ENCODE data around the gene ENTPD5. TPM values are rescaled to one million over a fixed set of nuclear protein-coding genes. Genes with fewer than 3 reads are reported as not detected.

ENTPD5 gene
- total RNA-seq (2022; extraction: Qiagen RNA extraction; ENCODE audit: low read depth) = 4.7 to 7.0 TPM (median 6.3 TPM) in 5 replicates

GRCh38 chr14:74018586-74019407 lies at the start of gene ENTPD5, which contains the start of gene BBOF1:
Gene ENTPD5, minus strand, starts transcription at chr14:74019288. Its CDS starts 31,186 bp downstream, at chr14:73988102.
Gene BBOF1, plus strand, starts transcription at chr14:74019349. Its CDS starts 130 bp downstream, at chr14:74019479.

GRCh38 chr14:73949752-73950734 lies 69.0 kb downstream of the ENTPD5 start, which contains the start of the genes COQ6 and FAM161B:
Gene COQ6, plus strand, starts transcription at chr14:73950302. Its CDS starts 31 bp downstream, at chr14:73950333.
Gene FAM161B, minus strand, starts transcription at chr14:73950094. Its CDS starts 68 bp downstream, at chr14:73950026.

Other genes starting within 250 kb of the ENTPD5 start
- gene PTGR2, start 167.5 kb downstream of the ENTPD5 start, total RNA-seq (2022; extraction: Qiagen RNA extraction; ENCODE audit: low read depth) = 7.1 to 10.3 TPM (median 9.7 TPM) in 5 replicates
- 44.6 to 55.1 TPM (median 45.8 TPM) in 5 replicates for gene ZNF410, start 132.4 kb downstream of the ENTPD5 start, total RNA-seq (2022; extraction: Qiagen RNA extraction; ENCODE audit: low read depth)
- 1.2 to 1.7 TPM (median 1.5 TPM) in 5 replicates for gene FAM161B, start 69.2 kb downstream of the ENTPD5 start, total RNA-seq (2022; extraction: Qiagen RNA extraction; ENCODE audit: low read depth)
- 23.7 to 28.6 TPM (median 27.6 TPM) in 5 replicates for gene COQ6, start 69.0 kb downstream of the ENTPD5 start, total RNA-seq (2022; extraction: Qiagen RNA extraction; ENCODE audit: low read depth)
- gene BBOF1, start 61 bp upstream of the ENTPD5 start, total RNA-seq (2022; extraction: Qiagen RNA extraction; ENCODE audit: low read depth) = 2.7 to 4.7 TPM (median 3.6 TPM) in 5 replicates
- gene ALDH6A1, start 65.2 kb upstream of the ENTPD5 start, total RNA-seq (2022; extraction: Qiagen RNA extraction; ENCODE audit: low read depth) = 1.6 to 2.7 TPM (median 2.3 TPM) in 5 replicates
- 4.2 to 5.4 TPM (median 4.5 TPM) in 5 replicates for gene LIN52, start 65.7 kb upstream of the ENTPD5 start, total RNA-seq (2022; extraction: Qiagen RNA extraction; ENCODE audit: low read depth)
- not detected in 5 replicates for gene VSX2, start 220.2 kb upstream of the ENTPD5 start, total RNA-seq (2022; extraction: Qiagen RNA extraction; ENCODE audit: low read depth)

Measured in A549 treated with GW870086 at 1 μM for 4 hours (cell line).